Natural killer cell (primary cell): ENCODE results near the gene MVB12B. TPM values are rescaled to one million over a fixed set of nuclear protein-coding genes. Genes with fewer than 3 reads are reported as not detected.
A peak's percentile ranks its signal among the peaks of the same experiment; 100 is the strongest.

ENCODE experiments used
- ATAC-seq, 3 donors: fragments of 150-1000 bp in 2 of 3; fragments of 200-7000 bp in 1 of 3; cut with Tn5 transposase; 1 replicate in 1 of 3; 2 replicates in 2 of 3; pipeline ENCODE4 v1.10.0; 2021; ENCODE audit warnings: mild to moderate bottlenecking in 2 of 3, moderate library complexity in 2 of 3
- DNase-seq, 2 donors: peaks; one replicate each; pipeline versions ENCODE4 v3.0.0 to v3.0.0-alpha.2; 2013 to 2021; ENCODE audit warnings: mixed read lengths in 1 of 2
- H3K27ac ChIP-seq: one replicate; pipeline ENCODE4 v1.5.1; 2013; ENCODE audit warnings: mild to moderate bottlenecking, low read length
- H3K27me3 ChIP-seq: one replicate; pipeline ENCODE4 v1.6.1; 2013; ENCODE audit warnings: low read length; ENCODE audit not compliant: control insufficient read depth, insufficient read depth
- H3K36me3 ChIP-seq: one replicate; pipeline ENCODE4 v1.6.1; 2013; ENCODE audit warnings: low read length; ENCODE audit not compliant: control insufficient read depth, insufficient read depth
- H3K4me1 ChIP-seq: one replicate; pipeline ENCODE4 v1.6.1; 2013; ENCODE audit warnings: low read length; ENCODE audit not compliant: control insufficient read depth, insufficient read depth
- H3K4me3 ChIP-seq: one replicate; pipeline ENCODE4 v1.5.1; 2013; ENCODE audit warnings: low read length
- H3K9me3 ChIP-seq: one replicate; pipeline ENCODE4 v1.6.1; 2013; ENCODE audit warnings: low read length; ENCODE audit not compliant: control insufficient read depth, insufficient read depth
- H3K27ac Mint-ChIP-seq, 2 donors: one replicate each; pipeline ENCODE4 v1.8.0; 2022; ENCODE audit warnings: mild to moderate bottlenecking in 2 of 2, mixed read lengths in 2 of 2, moderate library complexity in 1 of 2
- H3K27me3 Mint-ChIP-seq, 2 donors: one replicate each; pipeline ENCODE4 v1.8.0; 2022; ENCODE audit warnings: low read depth in 2 of 2, mixed read lengths in 2 of 2
- H3K36me3 Mint-ChIP-seq: one replicate; pipeline ENCODE4 v1.8.0; 2022; ENCODE audit warnings: mixed read lengths
- H3K4me1 Mint-ChIP-seq, 2 donors: one replicate each; pipeline ENCODE4 v1.8.0; 2022; ENCODE audit warnings: mixed read lengths in 2 of 2
- H3K4me3 Mint-ChIP-seq: one replicate; pipeline ENCODE4 v1.8.0; 2022; ENCODE audit warnings: mild to moderate bottlenecking, moderate library complexity, mixed read lengths
- H3K9me3 Mint-ChIP-seq, 2 donors: one replicate each; pipeline ENCODE4 v1.8.0; 2022; ENCODE audit warnings: mixed read lengths in 2 of 2
- CTCF ChIP-seq: fragments of 200-600 bp; IDR thresholded peaks from one replicate; pipeline ENCODE4 v1.8.0; 2022; ENCODE audit warnings: antibody characterized with exemption
- WGBS: methylation state at CpG from one replicate; pipeline ENCODE4 v1.1.7; 2013; ENCODE audit warnings: missing lambda C conversion rate; ENCODE audit not compliant: insufficient coverage; 5-methylcytosine and 5-hydroxymethylcytosine counted together
- intact Hi-C: fragments of 100-400 bp; cut with micrococcal nuclease; formaldehyde crosslinking; loops from one replicate; pipeline ENCODE4 v1.14.2; 2022
- total RNA-seq, 4 donors: library from RNA; stranded (reverse); fragments of 120-200 nt in 1 of 4; gene quantifications; one replicate each; pipeline versions ENCODE4 v1.2.3 to v1.2.4, GENCODE V29; 2013 to 2022

The MVB12B gene
- total RNA-seq, 3 donors from 2014 or later (not counting 1 experiment from before 2014, with no cell fraction given): 2.0 to 13.0 (median 7.8) TPM

GRCh38 chr9:126517833-126518356 is 191.3 kb downstream of the MVB12B start:
- H3K36me3 ChIP-seq: no peaks in the 10 kb centered on the region
- H3K4me3 ChIP-seq: no peak overlapping the region
- H3K27me3 ChIP-seq: peaks cover 18% of the 10 kb centered on the region
- no peak overlapping the region for H3K27ac ChIP-seq
- H3K9me3 ChIP-seq: no peaks in the 10 kb centered on the region
- H3K4me3 Mint-ChIP-seq: peak overlapping the region; percentile 94
- DNase-seq: peak in 1 of 2 donors; percentile 33
- no peaks in the 10 kb centered on the region for H3K9me3 Mint-ChIP-seq
- ATAC-seq: no peak
- peaks cover 39 to 40% of the 10 kb centered on the region in 2 donors for H3K27me3 Mint-ChIP-seq
- TF ChIP-seq CTCF: no peak
- no peaks in the 10 kb centered on the region for H3K36me3 Mint-ChIP-seq
- peaks cover 59% of the 10 kb centered on the region for H3K4me1 ChIP-seq
- peaks cover 34 to 38% of the 10 kb centered on the region in 2 donors for H3K4me1 Mint-ChIP-seq
- H3K27ac Mint-ChIP-seq: peak overlapping the region; percentile 73 to 85
- intact Hi-C loops: no loop called here
- 22% methylated on average over 7 of the region's 9 CpGs for WGBS

- no peak overlapping the region for H3K27ac ChIP-seq
- peaks cover 42 to 47% of the 10 kb centered on the region in 2 donors for H3K4me1 Mint-ChIP-seq
- no peak overlapping the region for H3K4me3 ChIP-seq
- no peak for ATAC-seq
- intact Hi-C loops: no loop called here
- H3K27ac Mint-ChIP-seq: no peak overlapping the region
- H3K4me3 Mint-ChIP-seq: peak overlapping the region; percentile 17
- H3K36me3 Mint-ChIP-seq: no peaks in the 10 kb centered on the region
- H3K27me3 Mint-ChIP-seq: peaks cover 37 to 40% of the 10 kb centered on the region in 2 donors
- H3K27me3 ChIP-seq: peaks cover 12% of the 10 kb centered on the region
- no peak for TF ChIP-seq CTCF
- H3K36me3 ChIP-seq: no peaks in the 10 kb centered on the region
- H3K4me1 ChIP-seq: peaks cover 62% of the 10 kb centered on the region
- no peak for DNase-seq
- WGBS: 83% methylated on average over 4 of the region's 7 CpGs
- no peaks in the 10 kb centered on the region for H3K9me3 Mint-ChIP-seq
- H3K9me3 ChIP-seq: no peaks in the 10 kb centered on the region
These were observed 192.1 kb downstream of the MVB12B start for GRCh38 chr9:126518763-126519162.

GRCh38 chr9:126519660-126520420 is 193.2 kb downstream of the MVB12B start:
- Histone ChIP-seq H3K9me3 (no peaks in the 10 kb centered on the region), H3K27ac (no peak overlapping the region), H3K36me3 (no peaks in the 10 kb centered on the region), H3K27me3 (peaks cover 5% of the 10 kb centered on the region), H3K4me1 (peaks cover 63% of the 10 kb centered on the region), H3K4me3 (no peak overlapping the region)
- H3K4me1 Mint-ChIP-seq: peaks cover 51 to 53% of the 10 kb centered on the region in 2 donors
- intact Hi-C loops: no loop called here
- DNase-seq: peak in 1 of 2 donors; percentile 34
- TF ChIP-seq CTCF: no peak
- H3K27me3 Mint-ChIP-seq: peaks cover 40 to 43% of the 10 kb centered on the region in 2 donors
- no peak overlapping the region for H3K27ac Mint-ChIP-seq
- peak in 2 of 3 donors; percentile 29 to 38 for ATAC-seq
- no peaks in the 10 kb centered on the region for H3K9me3 Mint-ChIP-seq
- 75% methylated on average over 22 of the region's 22 CpGs for WGBS
- H3K4me3 Mint-ChIP-seq: peak overlapping the region; percentile 55
- no peaks in the 10 kb centered on the region for H3K36me3 Mint-ChIP-seq
